Thymus (tissue), 11 donors: ENCODE results near the gene PRR35. TPM values are rescaled to one million over a fixed set of nuclear protein-coding genes. Genes with fewer than 3 reads are reported as not detected.

Source experiments
- DNase-seq, 9 donors: peaks; one replicate each; pipeline ENCODE4 v3.0.0-alpha.2; 2013; ENCODE audit warnings: low spot score in 9 of 9, low read depth in 6 of 9, missing footprints in 1 of 9
- H3K27ac ChIP-seq, 2 donors: one replicate each; pipeline ENCODE4 v1.5.1; 2013; ENCODE audit warnings: control low read depth in 1 of 2, low read depth in 1 of 2, low read length in 1 of 2, mild to moderate bottlenecking in 1 of 2, moderate library complexity in 1 of 2
- H3K27me3 ChIP-seq, 2 donors: one replicate each; pipeline ENCODE4 v1.5.1; 2013; ENCODE audit warnings: low read length in 1 of 2; ENCODE audit not compliant: control insufficient read depth in 2 of 2, insufficient read depth in 1 of 2
- H3K36me3 ChIP-seq, 2 donors: one replicate each; pipeline ENCODE4 v1.5.1; 2013; ENCODE audit warnings: low read length in 1 of 2, mild to moderate bottlenecking in 1 of 2, moderate library complexity in 1 of 2; ENCODE audit not compliant: control insufficient read depth in 2 of 2, insufficient read depth in 2 of 2
- H3K4me1 ChIP-seq, 2 donors: one replicate each; pipeline ENCODE4 v1.5.1; 2013; ENCODE audit warnings: low read length in 2 of 2; ENCODE audit not compliant: control insufficient read depth in 2 of 2, insufficient read depth in 2 of 2
- H3K4me3 ChIP-seq, 2 donors: one replicate each; pipeline ENCODE4 v1.5.1; 2013; ENCODE audit warnings: low read length in 2 of 2, control low read depth in 1 of 2, mild to moderate bottlenecking in 1 of 2
- H3K9me3 ChIP-seq, 2 donors: one replicate each; pipeline ENCODE4 v1.5.1; 2013; ENCODE audit warnings: low read length in 1 of 2, mild to moderate bottlenecking in 1 of 2; ENCODE audit not compliant: control insufficient read depth in 2 of 2, insufficient read depth in 1 of 2
- WGBS: extraction: QIAGEN DNeasy Blood & Tissue Kit; methylation state at CpG from one replicate; pipeline ENCODE4 v1.1.7; 2013; 5-methylcytosine and 5-hydroxymethylcytosine counted together
- polyA plus RNA-seq: library from polyadenylated mRNA; stranded (reverse); fragments of 200-250 nt; gene quantifications from one replicate; pipeline ENCODE4 v1.2.3, GENCODE V29; 2013
- total RNA-seq: library from RNA; stranded (reverse); fragments of 120-200 nt; gene quantifications from one replicate; pipeline ENCODE4 v1.2.4, GENCODE V29; 2013
- donor health status: healthy.

PRR35 gene
- total and polyA plus RNA-seq, 2 donors: under 0.01 to 0.09 TPM

GRCh38 chr16:534135-534534, 26.1 kb upstream of the PRR35 start:
- H3K4me1 ChIP-seq: peaks cover 5 to 8% of the 10 kb centered on the region in 2 donors
- H3K4me3 ChIP-seq: no peak overlapping the region
- no peaks in the 10 kb centered on the region for H3K9me3 ChIP-seq
- DNase-seq: no peak
- no peaks in the 10 kb centered on the region for H3K27me3 ChIP-seq
- no peak overlapping the region for H3K27ac ChIP-seq
- WGBS: 96% methylated on average over 21 of the region's 21 CpGs
- peaks cover 9 to 28% of the 10 kb centered on the region in 2 donors for H3K36me3 ChIP-seq

GRCh38 chr16:534856-535445, 25.2 kb upstream of the PRR35 start:
- 97% methylated on average over 27 of the region's 27 CpGs for WGBS
- DNase-seq: no peak
- no peaks in the 10 kb centered on the region for H3K9me3 ChIP-seq
- H3K36me3 ChIP-seq: peaks cover 9 to 29% of the 10 kb centered on the region in 2 donors
- no peak overlapping the region for H3K27ac ChIP-seq
- no peak overlapping the region for H3K4me3 ChIP-seq
- H3K4me1 ChIP-seq: peaks cover 0 to under 1% of the 10 kb centered on the region in 2 donors
- no peaks in the 10 kb centered on the region for H3K27me3 ChIP-seq

DNA sequence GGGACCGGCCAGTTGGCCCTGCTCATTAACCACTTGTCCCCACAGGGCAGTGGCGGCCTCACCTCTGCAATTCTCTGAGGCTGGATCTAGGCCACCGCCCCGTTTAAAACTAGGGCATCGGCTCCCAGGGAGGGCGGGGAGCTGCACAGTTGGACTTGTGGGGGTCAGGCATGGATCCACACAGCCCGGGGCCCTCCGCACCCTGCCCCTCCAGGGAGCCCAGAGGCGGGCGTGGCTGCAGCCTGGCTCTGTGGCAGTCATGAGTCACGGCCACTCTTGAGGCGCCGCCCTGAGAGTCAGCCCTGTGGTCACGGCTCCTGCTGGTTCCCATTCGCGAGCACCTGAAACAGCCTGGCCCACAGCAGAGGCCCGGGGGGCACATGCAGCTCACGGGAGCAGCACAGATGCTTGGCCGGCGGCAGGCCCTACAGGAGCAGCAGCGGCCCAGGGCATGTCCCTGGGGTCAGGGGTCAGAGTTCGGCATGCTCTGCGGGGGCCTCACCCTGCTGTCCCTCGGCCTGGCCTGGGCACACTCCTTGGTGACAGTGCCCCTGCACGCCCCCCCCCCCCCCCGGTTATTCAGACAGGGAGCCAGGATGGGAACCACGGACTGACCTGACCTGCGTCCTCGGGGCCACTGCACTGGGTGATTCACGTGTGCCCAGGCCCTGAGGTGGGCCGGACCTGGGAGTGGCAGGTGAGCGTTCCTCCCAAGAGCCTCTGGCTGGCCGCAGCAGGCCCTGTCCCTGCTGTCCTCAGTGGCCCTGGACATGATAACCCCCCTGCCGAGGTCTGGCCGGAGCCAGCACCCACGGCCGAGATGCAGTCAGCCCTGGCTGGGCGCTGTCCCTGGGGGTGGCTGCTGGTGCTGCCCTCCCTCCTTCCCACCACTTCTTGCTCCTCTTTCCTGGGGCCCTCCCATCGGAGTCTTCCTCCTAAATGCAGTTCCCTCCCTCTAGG, 24.5 kb upstream of the PRR35 start:
- Histone ChIP-seq H3K4me3 (no peak overlapping the region), H3K27ac (no peak overlapping the region), H3K36me3 (peaks cover 9 to 34% of the 10 kb centered on the region in 2 donors), H3K9me3 (no peaks in the 10 kb centered on the region), H3K4me1 (no peaks in the 10 kb centered on the region), H3K27me3 (no peaks in the 10 kb centered on the region)
- WGBS: 97% methylated on average over 39 of the region's 39 CpGs
- DNase-seq: no peak

- H3K36me3 ChIP-seq: peaks cover 12 to 42% of the 10 kb centered on the region in 2 donors
- H3K4me3 ChIP-seq: no peak overlapping the region
- DNase-seq: no peak
- no peaks in the 10 kb centered on the region for H3K9me3 ChIP-seq
- H3K27ac ChIP-seq: no peak overlapping the region
- 98% methylated on average over 17 of the region's 17 CpGs for WGBS
- H3K27me3 ChIP-seq: no peaks in the 10 kb centered on the region
- no peaks in the 10 kb centered on the region for H3K4me1 ChIP-seq
These were observed 23.4 kb upstream of the PRR35 start for GRCh38 chr16:536746-537145.

DNA sequence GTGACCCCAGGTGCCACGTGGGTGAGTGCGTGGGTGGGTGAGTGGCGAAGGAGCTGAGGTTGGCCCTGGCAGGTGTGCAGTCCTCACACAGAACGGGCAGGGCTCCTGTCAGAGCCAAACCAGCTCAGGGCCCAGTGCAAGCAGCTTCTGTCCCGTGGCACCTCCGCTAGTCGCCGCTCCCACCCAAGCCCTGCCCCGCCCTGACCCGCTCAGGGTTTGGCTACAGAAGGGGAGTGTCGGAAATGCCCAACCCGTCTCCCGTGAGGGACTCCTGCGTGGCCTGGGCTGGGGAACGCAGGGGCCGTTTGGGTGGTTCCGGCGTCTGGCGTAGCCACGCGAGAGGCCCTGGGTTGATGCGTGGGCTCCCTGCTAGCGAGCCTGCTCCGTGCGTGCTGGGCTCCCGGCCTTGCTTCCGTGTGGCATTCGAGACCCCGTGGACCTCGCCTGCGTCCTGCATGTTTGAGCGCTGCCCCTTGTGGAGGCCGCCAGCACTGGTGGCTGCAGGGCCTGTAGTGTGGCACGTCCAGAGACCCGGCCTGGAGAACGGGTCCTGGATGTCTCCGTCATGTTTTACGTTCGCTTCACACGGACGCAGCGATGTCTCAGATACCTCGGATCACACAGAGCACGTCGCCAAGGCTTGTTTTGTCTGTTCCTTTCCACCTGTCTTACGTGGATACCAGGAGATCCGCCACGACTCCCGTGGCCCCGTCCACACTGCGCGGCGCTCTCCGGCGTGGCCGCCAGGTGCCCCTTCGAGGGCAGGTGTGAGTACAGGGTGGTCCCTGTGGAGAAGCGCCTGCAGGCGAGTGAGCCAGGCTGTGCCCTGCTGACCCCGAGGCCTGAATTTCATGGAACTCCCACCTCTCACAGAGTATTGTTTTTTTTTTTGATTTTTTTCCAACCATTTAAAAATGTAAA, 22.5 kb upstream of the PRR35 start:
- no peak for DNase-seq
- Histone ChIP-seq H3K27ac (no peak overlapping the region), H3K4me1 (no peaks in the 10 kb centered on the region), H3K4me3 (no peak overlapping the region), H3K27me3 (no peaks in the 10 kb centered on the region), H3K9me3 (no peaks in the 10 kb centered on the region), H3K36me3 (peaks cover 12 to 42% of the 10 kb centered on the region in 2 donors)
- WGBS: 97% methylated on average over 60 of the region's 60 CpGs

DNA sequence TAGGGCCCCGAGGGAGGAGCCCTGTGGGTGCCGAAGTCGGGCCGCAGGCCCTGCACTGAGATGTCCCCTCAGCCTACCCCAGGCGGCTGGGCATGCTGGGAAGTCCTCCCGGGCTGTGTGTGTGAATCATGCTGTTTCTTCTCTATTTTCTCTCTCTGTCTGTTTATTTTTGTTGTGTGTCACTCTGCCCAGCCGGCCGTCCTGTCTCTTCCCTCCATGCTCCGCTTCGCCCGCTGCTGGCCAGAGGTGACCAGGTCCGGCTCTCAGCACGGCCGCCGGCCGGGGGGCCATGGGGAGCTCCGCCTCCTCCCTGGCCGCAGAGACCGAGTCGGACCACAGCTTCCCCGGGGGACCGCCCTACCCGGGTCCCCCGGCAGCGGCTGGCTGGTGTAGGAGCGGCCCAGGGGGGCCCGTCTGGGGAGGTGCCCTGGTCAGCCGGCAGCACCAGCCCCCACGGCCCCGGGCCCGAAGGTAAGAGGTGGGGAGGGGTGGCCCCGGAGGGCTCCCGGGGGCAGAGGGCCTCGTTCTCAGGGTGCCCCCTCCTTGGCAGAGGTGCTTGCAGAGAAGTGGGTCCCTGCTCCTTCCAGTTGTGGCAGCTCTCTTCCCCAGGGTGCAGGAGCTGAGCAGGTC, 20.2 kb upstream of the PRR35 start:
- DNase-seq: no peak
- Histone ChIP-seq H3K4me1 (no peaks in the 10 kb centered on the region), H3K4me3 (no peak overlapping the region), H3K36me3 (peaks cover 12 to 44% of the 10 kb centered on the region in 2 donors), H3K9me3 (no peaks in the 10 kb centered on the region), H3K27me3 (no peaks in the 10 kb centered on the region), H3K27ac (no peak overlapping the region)
- WGBS: 97% methylated on average over 34 of the region's 34 CpGs

DNA sequence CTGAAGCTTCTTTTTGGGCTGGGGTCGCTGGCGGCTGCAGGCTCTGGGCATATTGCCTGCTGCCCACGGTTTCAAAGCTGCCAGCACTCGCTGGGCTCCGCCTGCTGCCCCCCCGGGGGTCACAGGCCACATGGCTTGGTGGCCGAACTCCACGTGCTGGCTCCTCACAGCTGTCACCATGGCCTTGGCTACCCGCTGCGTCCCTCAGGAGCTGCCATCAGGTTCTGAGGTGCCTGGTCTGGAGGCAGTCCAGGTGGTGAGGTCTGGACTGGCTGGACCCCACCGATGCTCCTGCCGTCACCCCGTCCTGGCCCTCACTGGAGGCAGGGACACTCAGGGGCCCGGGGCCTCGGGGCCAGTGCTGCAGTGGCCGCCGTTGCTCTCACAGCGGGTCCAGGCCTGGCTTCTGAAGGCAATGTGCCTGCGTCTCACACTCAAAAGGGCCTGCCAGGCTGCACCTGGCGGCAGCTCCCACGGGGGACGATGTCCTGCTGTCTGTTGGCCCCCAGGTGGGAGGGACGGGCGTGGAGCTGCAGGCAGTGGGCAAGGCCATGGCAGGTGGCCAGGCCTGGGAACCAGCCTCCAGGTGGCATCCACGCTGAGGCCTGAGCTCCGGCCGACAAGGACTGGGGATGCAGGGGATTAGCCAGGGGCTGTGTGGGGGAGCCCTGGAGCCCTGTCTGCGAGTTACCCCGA, 19.4 kb upstream of the PRR35 start:
- Histone ChIP-seq H3K36me3 (peaks cover 12 to 45% of the 10 kb centered on the region in 2 donors), H3K27ac (no peak overlapping the region), H3K27me3 (no peaks in the 10 kb centered on the region), H3K9me3 (no peaks in the 10 kb centered on the region), H3K4me3 (no peak overlapping the region), H3K4me1 (no peaks in the 10 kb centered on the region)
- no peak for DNase-seq
- 94% methylated on average over 29 of the region's 29 CpGs for WGBS
